ENCODE data around the gene KIF24.
"Not testable (repeated sequence)": the region's sequence is repeated elsewhere in the genome, so short reads cannot be mapped to it uniquely, and the experiment has no call there.

- not testable (repeated sequence) for TF ChIP-seq CTCF, POLR2A (IDR thresholded peaks at IDR 0.05)
Measured at GRCh38 chr9:34352957-34353356, 23.9 kb upstream of the KIF24 start.
